AG09319 (cell line): Measurements from ENCODE around the gene ZNF814.
"Not testable (repeated sequence)": the region's sequence is repeated elsewhere in the genome, so short reads cannot be mapped to it uniquely, and the experiment has no call there.

Experiments
- DNase-seq: peaks from one replicate; pipeline ENCODE4 v3.0.0-alpha.2; 2010; ENCODE audit warnings: low read depth; ENCODE audit errors: extremely low read depth
- CTCF ChIP-seq: IDR thresholded peaks from 2 replicates; pipeline ENCODE4 v1.5.1; 2011; ENCODE audit warnings: low read depth, mild to moderate bottlenecking, inconsistent platforms, low read length, moderate library complexity

The ZNF814 gene

GRCh38 chr19:57825511-57825910, 63.3 kb downstream of the ZNF814 start:
- no peak for TF ChIP-seq CTCF
- no peak for DNase-seq

GRCh38 chr19:57823608-57824007, 65.2 kb downstream of the ZNF814 start:
- not testable (repeated sequence) for DNase-seq

GRCh38 chr19:57823155-57823554, 65.7 kb downstream of the ZNF814 start:
- not testable (repeated sequence) for DNase-seq

GRCh38 chr19:57821501-57821900, 67.3 kb downstream of the ZNF814 start:
- not testable (repeated sequence) for DNase-seq

- not testable (repeated sequence) for DNase-seq
These were observed 67.7 kb downstream of the ZNF814 start for GRCh38 chr19:57821095-57821494.

- TF ChIP-seq CTCF, result no peak
- no peak for DNase-seq
These were observed 68.2 kb downstream of the ZNF814 start for GRCh38 chr19:57820599-57820998.

GRCh38 chr19:57819475-57820148, 69.2 kb downstream of the ZNF814 start:
- peak; percentile 6 for TF ChIP-seq CTCF
- DNase-seq, result peak; percentile 71

- no peak for TF ChIP-seq CTCF
- DNase-seq, result no peak
These were observed 70.5 kb downstream of the ZNF814 start for GRCh38 chr19:57818378-57818777.

GRCh38 chr19:57817976-57818375, 70.9 kb downstream of the ZNF814 start:
- no peak for DNase-seq

More at GRCh38 chr19:57817976-57818375, 70.9 kb downstream of the ZNF814 start:
- TF ChIP-seq CTCF, result no peak
